Vagina (tissue), 2 donors: ENCODE measurements around the gene EXPH5. TPM values are rescaled to one million over a fixed set of nuclear protein-coding genes. Genes with fewer than 3 reads are reported as not detected.

ENCODE experiments used
- DNase-seq, 2 donors: peaks; one replicate each; pipeline ENCODE4 v3.0.0-alpha.2; 2017; ENCODE audit errors: extremely low spot score in 2 of 2
- H3K27ac ChIP-seq: fragments of 200-600 bp; sonication (generic); one replicate; pipeline ENCODE4 v1.5.1; 2019
- H3K27me3 ChIP-seq: fragments of 200-600 bp; sonication (generic); one replicate; pipeline ENCODE4 v1.5.1; 2019
- H3K36me3 ChIP-seq, 2 donors: fragments of 200-600 bp; sonication (generic); one replicate each; pipeline ENCODE4 v1.5.1; 2017 to 2019
- H3K4me1 ChIP-seq: fragments of 200-600 bp; sonication (generic); one replicate; pipeline ENCODE4 v1.5.1; 2019
- H3K4me3 ChIP-seq, 2 donors: fragments of 200-600 bp; sonication (generic); 1 replicate in 1 of 2; 2 replicates in 1 of 2; pipeline ENCODE4 v1.5.1; 2016 to 2019
- H3K9me3 ChIP-seq: fragments of 200-600 bp; sonication (generic); one replicate; pipeline ENCODE4 v1.5.1; 2019
- POLR2A ChIP-seq, 2 donors: fragments of 450-650 bp; IDR thresholded peaks; one replicate each; pipeline ENCODE4 v1.6.1; 2017; ENCODE audit warnings: antibody characterized with exemption in 2 of 2, mild to moderate bottlenecking in 2 of 2, moderate library complexity in 2 of 2
- POLR2AphosphoS5 ChIP-seq, 2 donors: sonication (generic); formaldehyde crosslinking; IDR thresholded peaks; one replicate each; pipeline ENCODE4 v1.9.0; 2017; ENCODE audit warnings: antibody characterized with exemption in 2 of 2, mild to moderate bottlenecking in 2 of 2, low read depth in 1 of 2; ENCODE audit not compliant: insufficient read depth in 1 of 2
- intact Hi-C: fragments of 100-400 bp; cut with DNase I; formaldehyde crosslinking; loops from one replicate; pipeline ENCODE4 v1.15.1; 2023
- total RNA-seq: library from RNA; depleted of rRNA; stranded (reverse); fragments of >200 nt; gene quantifications from one replicate; pipeline ENCODE4 v1.2.3, GENCODE V29; 2016
- TF ChIP-seq, protein P1 (sequence below), 3 experiments: fragments of 450-650 bp in 2 of 3; fragments of 200-600 bp in 1 of 3; sonication (generic) in 1 of 3; IDR thresholded peaks; one replicate each; pipeline ENCODE4 v1.5.1; 2017 to 2019; ENCODE audit warnings: antibody characterized with exemption in 3 of 3, mild to moderate bottlenecking in 2 of 3, moderate library complexity in 2 of 3

EXPH5 gene
- total RNA-seq, 1 donor from 2014 or later = 16.7 TPM

DNA sequence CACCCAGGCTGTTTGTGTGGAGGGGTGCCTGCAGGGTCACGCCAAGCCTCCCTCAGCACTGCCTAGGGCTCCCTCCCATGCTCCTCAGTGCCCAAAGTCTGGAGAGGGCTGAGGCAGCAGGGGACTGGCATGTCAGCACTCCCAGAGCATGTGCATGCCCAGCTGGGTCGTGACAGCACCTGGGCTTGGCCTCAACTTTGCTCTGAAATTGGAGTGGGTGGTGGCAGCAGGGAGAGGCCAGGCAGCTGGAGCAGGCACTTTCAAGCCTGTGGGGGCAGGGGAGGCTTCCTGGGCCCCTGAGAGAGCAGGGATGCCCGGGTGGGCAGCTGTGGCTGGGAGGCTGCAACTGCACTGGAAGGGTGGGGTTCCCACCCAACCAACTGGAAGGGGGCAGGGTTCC is 35.7 kb upstream of the EXPH5 start:
- no peaks in the 10 kb centered on the region for H3K36me3 ChIP-seq
- H3K4me1 ChIP-seq = peaks cover 8% of the 10 kb centered on the region
- H3K9me3 ChIP-seq = no peaks in the 10 kb centered on the region
- H3K27me3 ChIP-seq = no peaks in the 10 kb centered on the region
- H3K4me3 ChIP-seq = no peak overlapping the region
- TF ChIP-seq POLR2AphosphoS5 (IDR thresholded peaks at IDR 0.05; ENCODE audit: insufficient read depth in 1 of 2, low read depth in 1 of 2) = no peak
- TF ChIP-seq, protein P1, sequence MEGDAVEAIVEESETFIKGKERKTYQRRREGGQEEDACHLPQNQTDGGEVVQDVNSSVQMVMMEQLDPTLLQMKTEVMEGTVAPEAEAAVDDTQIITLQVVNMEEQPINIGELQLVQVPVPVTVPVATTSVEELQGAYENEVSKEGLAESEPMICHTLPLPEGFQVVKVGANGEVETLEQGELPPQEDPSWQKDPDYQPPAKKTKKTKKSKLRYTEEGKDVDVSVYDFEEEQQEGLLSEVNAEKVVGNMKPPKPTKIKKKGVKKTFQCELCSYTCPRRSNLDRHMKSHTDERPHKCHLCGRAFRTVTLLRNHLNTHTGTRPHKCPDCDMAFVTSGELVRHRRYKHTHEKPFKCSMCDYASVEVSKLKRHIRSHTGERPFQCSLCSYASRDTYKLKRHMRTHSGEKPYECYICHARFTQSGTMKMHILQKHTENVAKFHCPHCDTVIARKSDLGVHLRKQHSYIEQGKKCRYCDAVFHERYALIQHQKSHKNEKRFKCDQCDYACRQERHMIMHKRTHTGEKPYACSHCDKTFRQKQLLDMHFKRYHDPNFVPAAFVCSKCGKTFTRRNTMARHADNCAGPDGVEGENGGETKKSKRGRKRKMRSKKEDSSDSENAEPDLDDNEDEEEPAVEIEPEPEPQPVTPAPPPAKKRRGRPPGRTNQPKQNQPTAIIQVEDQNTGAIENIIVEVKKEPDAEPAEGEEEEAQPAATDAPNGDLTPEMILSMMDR (IDR thresholded peaks at IDR 0.05) = no peak
- no peak for TF ChIP-seq POLR2A (IDR thresholded peaks at IDR 0.05)
- no peak for DNase-seq
- no peak overlapping the region for H3K27ac ChIP-seq
- intact Hi-C loops = no loop called here

DNA sequence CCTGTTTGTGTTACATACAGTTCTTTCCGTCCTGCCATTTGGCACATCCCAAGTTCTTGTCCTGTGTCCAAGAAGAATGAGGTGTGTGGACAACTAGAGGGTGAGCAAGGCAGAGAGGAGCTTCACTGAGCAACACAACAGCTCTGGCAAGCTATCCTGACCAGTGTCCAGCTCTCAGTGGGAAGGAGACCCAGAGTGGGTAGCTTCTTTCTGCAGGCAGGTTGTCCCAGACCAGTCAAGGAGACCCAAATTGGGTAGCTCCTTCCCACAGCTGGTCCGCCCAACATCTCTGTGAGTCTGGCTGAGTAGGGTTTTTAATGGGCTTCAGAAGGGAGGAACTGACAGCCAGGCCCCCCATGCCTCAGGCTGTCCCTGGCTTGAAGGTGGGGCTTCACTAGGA is 35.2 kb upstream of the EXPH5 start:
- TF ChIP-seq POLR2AphosphoS5 (IDR thresholded peaks at IDR 0.05; ENCODE audit: insufficient read depth in 1 of 2, low read depth in 1 of 2) (no peak), POLR2A (IDR thresholded peaks at IDR 0.05) (no peak)
- TF ChIP-seq, protein P1 (IDR thresholded peaks at IDR 0.05) = no peak

DNA sequence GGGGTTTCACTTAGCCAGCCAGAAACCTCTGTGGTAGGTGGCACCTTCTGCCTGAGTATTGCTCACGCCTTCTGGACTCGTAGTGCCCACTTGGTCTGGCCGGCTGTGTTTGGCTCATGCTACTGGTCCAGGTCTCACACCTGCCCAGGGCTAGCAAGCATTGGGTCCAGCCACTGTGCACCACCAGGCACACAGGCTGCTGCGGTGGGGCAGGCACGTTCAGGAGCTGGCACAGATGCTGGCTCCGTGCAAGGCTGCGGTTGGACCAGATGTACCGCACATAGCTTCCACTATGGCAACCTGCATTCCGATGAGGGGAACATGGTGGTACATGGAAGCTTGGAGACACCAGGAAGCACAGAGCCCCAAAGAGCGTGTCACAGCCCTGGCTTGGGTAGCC is 34.8 kb upstream of the EXPH5 start:
- no peak overlapping the region for H3K4me3 ChIP-seq
- no peaks in the 10 kb centered on the region for H3K27me3 ChIP-seq
- intact Hi-C loops = no loop called here
- H3K36me3 ChIP-seq = no peaks in the 10 kb centered on the region
- TF ChIP-seq POLR2AphosphoS5 (IDR thresholded peaks at IDR 0.05; ENCODE audit: insufficient read depth in 1 of 2, low read depth in 1 of 2) (no peak), POLR2A (IDR thresholded peaks at IDR 0.05) (no peak)
- TF ChIP-seq, protein P1 (IDR thresholded peaks at IDR 0.05) = no peak
- H3K27ac ChIP-seq = no peak overlapping the region
- no peaks in the 10 kb centered on the region for H3K9me3 ChIP-seq
- H3K4me1 ChIP-seq = peaks cover 8% of the 10 kb centered on the region
- no peak for DNase-seq

More for the DNA sequence above, 35.2 kb upstream of the EXPH5 start:
- no peaks in the 10 kb centered on the region for H3K9me3 ChIP-seq
- no peaks in the 10 kb centered on the region for H3K27me3 ChIP-seq
- intact Hi-C loops = no loop called here
- DNase-seq = no peak
- no peak overlapping the region for H3K27ac ChIP-seq
- peaks cover 8% of the 10 kb centered on the region for H3K4me1 ChIP-seq
- H3K36me3 ChIP-seq = no peaks in the 10 kb centered on the region
- no peak overlapping the region for H3K4me3 ChIP-seq

DNA sequence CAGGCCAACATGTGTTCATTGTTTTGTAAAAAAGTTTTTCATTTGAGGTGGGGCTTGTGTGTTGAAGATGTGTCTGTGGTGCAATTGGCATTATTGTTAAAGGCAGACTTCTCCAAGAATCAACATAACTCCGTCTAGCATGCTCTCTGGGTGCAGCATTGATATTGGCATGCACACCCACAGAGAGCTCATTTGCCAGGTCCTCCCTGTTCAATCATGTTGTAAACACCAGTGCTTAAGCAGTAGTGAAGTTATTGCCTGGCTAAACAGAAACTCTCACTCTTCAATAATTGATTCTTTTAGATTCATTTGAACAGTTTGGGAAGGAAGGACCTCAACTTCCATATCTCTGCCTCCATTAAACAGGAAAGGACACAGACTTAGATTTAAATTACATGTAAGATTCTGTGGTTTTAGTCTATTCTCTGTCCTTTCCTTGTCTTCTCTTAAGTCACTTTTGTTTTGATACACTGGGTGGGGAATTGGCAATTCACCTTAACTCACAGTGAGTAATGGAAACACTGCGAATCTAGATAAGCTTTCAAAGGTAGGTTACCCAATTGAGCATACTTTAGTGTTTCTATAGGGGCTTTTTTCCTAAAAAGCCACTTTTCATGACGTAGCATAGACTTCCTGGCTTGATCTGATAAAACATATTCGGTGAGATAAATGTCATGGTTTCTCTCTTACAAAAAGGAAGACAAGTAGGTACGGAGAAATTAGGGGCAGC is 30.8 kb upstream of the EXPH5 start:
- intact Hi-C loops = no loop called here
- Histone ChIP-seq H3K4me3 (no peak overlapping the region), H3K4me1 (peaks cover 8% of the 10 kb centered on the region), H3K9me3 (no peaks in the 10 kb centered on the region), H3K27ac (no peak overlapping the region), H3K36me3 (no peaks in the 10 kb centered on the region), H3K27me3 (no peaks in the 10 kb centered on the region)
- DNase-seq = no peak
- TF ChIP-seq, protein P1 (IDR thresholded peaks at IDR 0.05) = no peak
- no peak for TF ChIP-seq POLR2AphosphoS5 (IDR thresholded peaks at IDR 0.05; ENCODE audit: insufficient read depth in 1 of 2, low read depth in 1 of 2)

DNA sequence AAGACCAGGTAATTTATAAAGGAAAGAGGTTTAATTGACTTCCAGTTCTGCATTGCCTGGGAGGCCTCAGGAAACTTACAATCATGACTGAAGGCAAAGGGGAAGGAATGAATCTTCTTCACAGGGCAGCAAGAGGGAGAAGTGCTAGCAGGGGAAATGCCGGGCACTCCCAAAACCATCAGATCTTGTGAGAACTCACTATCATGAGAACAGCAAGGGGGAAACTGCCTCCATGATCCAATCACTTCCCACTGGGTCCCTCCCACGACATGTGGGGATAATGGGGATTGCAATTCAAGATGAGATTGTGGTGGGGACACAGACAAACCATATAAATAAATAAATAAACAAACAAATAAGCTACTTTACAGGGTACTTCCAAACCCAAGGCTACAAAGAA is 28.8 kb upstream of the EXPH5 start:
- intact Hi-C loops = no loop called here
- no peak for TF ChIP-seq POLR2AphosphoS5 (IDR thresholded peaks at IDR 0.05; ENCODE audit: insufficient read depth in 1 of 2, low read depth in 1 of 2)
- TF ChIP-seq, protein P1 (IDR thresholded peaks at IDR 0.05) = no peak
- no peak for TF ChIP-seq POLR2A (IDR thresholded peaks at IDR 0.05)
- no peaks in the 10 kb centered on the region for H3K36me3 ChIP-seq

More for the DNA sequence above, 28.8 kb upstream of the EXPH5 start:
- Histone ChIP-seq H3K9me3 (no peaks in the 10 kb centered on the region), H3K4me1 (peaks cover 8% of the 10 kb centered on the region), H3K27me3 (no peaks in the 10 kb centered on the region), H3K27ac (no peak overlapping the region), H3K4me3 (no peak overlapping the region)
- DNase-seq = no peak
